GM12878 (cell line): ENCODE data around the gene NIP7. TPM values are rescaled to one million over a fixed set of nuclear protein-coding genes. Genes with fewer than 3 reads are reported as not detected.

ENCODE experiments used
- ATAC-seq: fragments of 200-7000 bp; cut with Tn5 transposase; 3 replicates; pipeline ENCODE4 v1.9.1; 2020; ENCODE audit warnings: mild to moderate bottlenecking, moderate library complexity
- BruUV-seq: library from RNA; stranded (reverse); fragments of 400-500 nt; replicated peaks from 2 replicates; lab custom pipeline; 2021; lab: Mats Ljungman, UMichigan
- CTCF ChIA-PET: fragments of 300-600 bp; sonication (Branson Sonifier 250); formaldehyde crosslinking; extraction: SDS; loops from one replicate; lab custom pipeline; 2021; ENCODE audit warnings: inconsistent platforms; lab: Yijun Ruan, JAX
- POLR2A ChIA-PET: fragments of 350-600 bp; formaldehyde crosslinking; extraction: SDS; loops from one replicate; lab custom pipeline; 2021; ENCODE audit warnings: inconsistent platforms; lab: Charles Lee
- RAD21 ChIA-PET: fragments of 300-600 bp; sonication (Branson Sonifier 250); formaldehyde crosslinking; loops from one replicate; lab custom pipeline; 2023; ENCODE audit warnings: antibody characterized with exemption; ENCODE audit not compliant: unreplicated experiment; lab: Charles Lee
- SMC1A ChIA-PET: fragments of 300-600 bp; sonication (Branson Sonifier 250); formaldehyde crosslinking; loops from one replicate; lab custom pipeline; 2023; ENCODE audit not compliant: unreplicated experiment, uncharacterized antibody; lab: Charles Lee
- DNase-seq: peaks from one replicate; pipeline ENCODE4 v3.0.0-alpha.2; 2011; ENCODE audit warnings: low read depth, low spot score
- FAIRE-seq: peaks from 3 replicates; lab custom pipeline; 2011; peaks lifted over from hg19 to GRCh38; lab: Jason Lieb, UNC
- H2AFZ ChIP-seq: 2 replicates; pipeline ENCODE4 v1.6.0; 2011; ENCODE audit warnings: low read depth, low read length, control low read depth; ENCODE audit not compliant: control insufficient read depth
- H3K27ac ChIP-seq: 2 replicates; pipeline ENCODE4 v1.5.1; 2011; ENCODE audit warnings: control low read depth; ENCODE audit not compliant: control insufficient read depth, insufficient read depth
- H3K27me3 ChIP-seq, 2 experiments: replicated peaks in 1 of 2; 2 replicates each; pipeline versions ENCODE4 v1.6.0 to v1.6.1; 2011; ENCODE audit warnings: low read length in 1 of 2; ENCODE audit not compliant: control insufficient read depth in 2 of 2, insufficient read depth in 2 of 2
- H3K36me3 ChIP-seq, 2 experiments: 2 replicates each; pipeline ENCODE4 v1.5.1; 2011; ENCODE audit warnings: low read length in 1 of 2; ENCODE audit not compliant: control insufficient read depth in 2 of 2, insufficient read depth in 2 of 2
- H3K4me1 ChIP-seq: 2 replicates; pipeline ENCODE4 v1.6.1; 2011; ENCODE audit warnings: mild to moderate bottlenecking, low read length, moderate library complexity, mixed read lengths; ENCODE audit not compliant: control insufficient read depth, insufficient read depth
- H3K4me2 ChIP-seq: 2 replicates; pipeline ENCODE4 v1.6.0; 2011; ENCODE audit warnings: control low read depth; ENCODE audit not compliant: control insufficient read depth, insufficient read depth
- H3K4me3 ChIP-seq: fragments of 200-600 bp; sonication (generic); 2 replicates; pipeline ENCODE4 v1.5.1; 2016
- H3K79me2 ChIP-seq: 2 replicates; pipeline ENCODE4 v1.6.0; 2011; ENCODE audit warnings: low read length; ENCODE audit not compliant: control insufficient read depth, insufficient read depth
- H3K9ac ChIP-seq: 2 replicates; pipeline ENCODE4 v1.8.0; 2011; ENCODE audit warnings: low read length, control low read depth, mixed read lengths; ENCODE audit not compliant: control insufficient read depth, insufficient read depth
- H3K9me3 ChIP-seq: replicated peaks from 3 replicates; pipeline ENCODE4 v1.5.1; 2011; ENCODE audit warnings: mild to moderate bottlenecking, low read length; ENCODE audit not compliant: control insufficient read depth, insufficient read depth
- H4K20me1 ChIP-seq: 2 replicates; pipeline ENCODE4 v1.6.0; 2011; ENCODE audit not compliant: control insufficient read depth, insufficient read depth
- BCL11A ChIP-seq: IDR thresholded peaks from 2 replicates; pipeline ENCODE4 v1.6.1; 2011; ENCODE audit warnings: low read depth, low read length
- ETV6 ChIP-seq, 2 experiments: fragments of 450-650 bp in 1 of 2; IDR thresholded peaks in 1 of 2; conservative IDR thresholded peaks in 1 of 2; 2 replicates each; pipeline ENCODE4 v1.6.1; 2014; ENCODE audit warnings: antibody characterized with exemption in 1 of 2, borderline replicate concordance in 1 of 2, low read depth in 1 of 2, mild to moderate bottlenecking in 1 of 2, moderate library complexity in 1 of 2
- IRF3 ChIP-seq: fragments of 450-650 bp; IDR thresholded peaks from 2 replicates; pipeline ENCODE4 v1.6.1; 2014; ENCODE audit warnings: mild to moderate bottlenecking
- NR2C2 ChIP-seq: IDR thresholded peaks from 2 replicates; pipeline ENCODE4 v1.6.1; 2011; ENCODE audit warnings: borderline replicate concordance, low read depth; ENCODE audit not compliant: control insufficient read depth, insufficient read length
- POLR2A ChIP-seq: IDR thresholded peaks from 2 replicates; pipeline ENCODE4 v1.6.1; 2011; ENCODE audit warnings: low read depth, mild to moderate bottlenecking, low read length
- SKIL ChIP-seq: fragments of 450-650 bp; IDR thresholded peaks from 2 replicates; pipeline ENCODE4 v1.6.1; 2017; ENCODE audit warnings: mild to moderate bottlenecking, low read depth, inconsistent platforms; ENCODE audit not compliant: poor library complexity, severe bottlenecking
- SREBF1 ChIP-seq: IDR thresholded peaks from 2 replicates; pipeline ENCODE4 v1.6.1; 2012; ENCODE audit warnings: mild to moderate bottlenecking, low read length
- whole genome bisulfite sequencing: methylation state at CpG from one replicate; pipeline ENCODE4 v1.1.6; 2016; ENCODE audit warnings: low lambda C conversion rate; ENCODE audit not compliant: insufficient replicate concordance, insufficient coverage; ENCODE audit errors: missing lambda C conversion rate; 5-methylcytosine and 5-hydroxymethylcytosine counted together
- in situ Hi-C: fragments of 300-500 bp; cut with MboI; formaldehyde crosslinking; loops from 9 replicates; pipeline ENCODE4 v1.14.3; 2018; ENCODE audit warnings: mixed read lengths
- intact Hi-C: fragments of 100-400 bp; cut with micrococcal nuclease; formaldehyde crosslinking; loops from one replicate; pipeline ENCODE4 v1.14.2; 2022; ENCODE audit not compliant: unreplicated experiment
- polyA plus RNA-seq, 11 experiments: library from polyadenylated mRNA; depleted of rRNA in 4 of 11; unstranded in 6 of 11; stranded (reverse) in 5 of 11; fragments of >200 nt; fragmentation: Nextera tagmentation in 4 of 11; fragmentation: Illumina TruSeq in 1 of 11; extraction: Ambion mirVana in 4 of 11; extraction: Trizol in 1 of 11; gene quantifications; 1 replicate in 1 of 11; 2 replicates in 10 of 11; pipeline versions ENCODE4 v1.2.1 to v1.2.3, GENCODE V29; 2011 to 2016; ENCODE audit warnings: inconsistent platforms in 2 of 11, missing spikeins in 2 of 11, low read depth in 1 of 11
- total RNA-seq, 4 experiments: library from RNA; depleted of rRNA in 3 of 4; stranded (reverse); fragments of >200 nt in 3 of 4; fragmentation: Illumina TruSeq in 1 of 4; extraction: Trizol in 1 of 4; gene quantifications; 2 replicates each; pipeline versions ENCODE4 v1.2.1 to v1.2.3, GENCODE V29; 2013 to 2021

The NIP7 gene
- total and polyA plus RNA-seq, 10 of the 15 experiments (the other 5 are each of a cell fraction or from before 2014, with no cell fraction given) = 18.8 to 62.9 (median 56.7) TPM

GRCh38 chr16:69315486-69316311, 23.9 kb upstream of the NIP7 start (continued):
- TF ChIP-seq IRF3 (no peak), SKIL (no peak)

- Histone ChIP-seq H3K9me3 (no peaks in the 10 kb centered on the region), H3K27me3 (no peaks in the 10 kb centered on the region), H4K20me1 (no peaks in the 10 kb centered on the region), H3K9ac (no peak overlapping the region), H2AFZ (no peak overlapping the region), H3K79me2 (peaks cover 18% of the 10 kb centered on the region), H3K4me1 (no peaks in the 10 kb centered on the region), H3K36me3 (peaks cover 12 to 36% of the 10 kb centered on the region in 2 experiments; a peak in 3 of 4 replicates), H3K4me2 (no peak overlapping the region), H3K4me3 (no peak overlapping the region), H3K27ac (no peak overlapping the region)
- ATAC-seq (no peak), DNase-seq (no peak), FAIRE-seq (no peak)
- in situ Hi-C loops (no loop called here), intact Hi-C loops (no loop called here)
- ChIA-PET SMC1A (no interaction called here), CTCF (no interaction called here), POLR2A (no interaction called here), RAD21 (no interaction called here)
- no peak for TF ChIP-seq BCL11A
- no peak for TF ChIP-seq SREBF1
- TF ChIP-seq NR2C2 = no peak
- 0 out of 2 replicates have a peak, but pooled peaks have one; percentile 17 for TF ChIP-seq POLR2A
- TF ChIP-seq ETV6 (conservative IDR thresholded peaks at IDR 0.05 in 1 of 2, IDR thresholded peaks at IDR 0.05 in 1 of 2; ENCODE audit: borderline replicate concordance in 1 of 2, low read depth in 1 of 2) = no peak
- no TSS peak for BruUV-seq
- WGBS = over 99% methylated on average over 11 of the region's 17 CpGs
These were observed 23.0 kb upstream of the NIP7 start for GRCh38 chr16:69316595-69317034.
